HUES64 (cell line): ENCODE data around the gene CBFA2T3.
"Not testable (repeated sequence)": the region's sequence is repeated elsewhere in the genome, so short reads cannot be mapped to it uniquely, and the experiment has no call there.

ENCODE experiments used
- H3K27ac ChIP-seq: 2 replicates; pipeline ENCODE4 v1.7.0; 2013; ENCODE audit warnings: low read depth, low read length, inconsistent platforms
- H3K27me3 ChIP-seq: 2 replicates; pipeline ENCODE4 v1.6.1; 2013; ENCODE audit warnings: mild to moderate bottlenecking, low read length; ENCODE audit not compliant: insufficient read depth
- H3K36me3 ChIP-seq: 2 replicates; pipeline ENCODE4 v1.6.1; 2013; ENCODE audit warnings: mild to moderate bottlenecking, low read length; ENCODE audit not compliant: insufficient read depth
- H3K4me1 ChIP-seq: 2 replicates; pipeline ENCODE4 v1.6.1; 2013; ENCODE audit warnings: mild to moderate bottlenecking, low read length, moderate library complexity; ENCODE audit not compliant: insufficient read depth
- H3K4me3 ChIP-seq: 2 replicates; pipeline ENCODE4 v1.5.1; 2013; ENCODE audit warnings: mild to moderate bottlenecking, low read length, moderate library complexity
- H3K9ac ChIP-seq: 2 replicates; pipeline ENCODE4 v1.6.1; 2013; ENCODE audit warnings: mild to moderate bottlenecking, low read depth, low read length
- H3K9me3 ChIP-seq: 2 replicates; pipeline ENCODE4 v1.6.1; 2013; ENCODE audit warnings: low read depth, low read length; ENCODE audit not compliant: insufficient read depth
- WGBS: fragments of 150-250, 120-280 bp; methylation state at CpG from one replicate; pipeline ENCODE4 v1.1.7; 2013; ENCODE audit warnings: missing lambda C conversion rate; 5-methylcytosine and 5-hydroxymethylcytosine counted together

CBFA2T3 gene

DNA sequence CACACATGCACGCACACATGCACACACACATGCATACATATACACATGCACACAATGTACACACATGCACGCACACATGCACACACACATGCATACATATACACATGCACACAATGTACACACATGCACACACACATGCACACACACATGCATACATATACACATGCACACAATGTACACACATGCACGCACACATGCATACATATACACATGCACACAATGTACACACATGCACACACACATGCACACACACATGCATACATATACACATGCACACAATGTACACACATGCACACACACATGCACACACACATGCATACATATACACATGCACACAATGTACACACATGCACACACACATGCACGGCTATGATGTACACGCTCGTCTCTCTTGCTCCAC is 82.7 kb downstream of the CBFA2T3 start:
- not testable (repeated sequence) for H3K27me3 ChIP-seq, H3K9ac ChIP-seq, H3K36me3 ChIP-seq, H3K4me3 ChIP-seq, H3K27ac ChIP-seq, H3K9me3 ChIP-seq, H3K4me1 ChIP-seq
- 98% methylated on average over 4 of the region's 6 CpGs for WGBS

- no peaks in the 10 kb centered on the region for H3K27me3 ChIP-seq
- no peak overlapping the region for H3K27ac ChIP-seq
- H3K4me3 ChIP-seq, result no peak overlapping the region
- no peaks in the 10 kb centered on the region for H3K36me3 ChIP-seq
- no peaks in the 10 kb centered on the region for H3K9me3 ChIP-seq
- no peaks in the 10 kb centered on the region for H3K4me1 ChIP-seq
- 88% methylated on average over 19 of the region's 19 CpGs for WGBS
- no peak overlapping the region for H3K9ac ChIP-seq
These were observed 83.7 kb downstream of the CBFA2T3 start for GRCh38 chr16:88893127-88893968.

- Histone ChIP-seq H3K36me3 (no peaks in the 10 kb centered on the region), H3K9ac (no peak overlapping the region), H3K27ac (no peak overlapping the region), H3K9me3 (no peaks in the 10 kb centered on the region), H3K4me1 (no peaks in the 10 kb centered on the region), H3K27me3 (no peaks in the 10 kb centered on the region), H3K4me3 (no peak overlapping the region)
- 91% methylated on average over 20 of the region's 20 CpGs for whole genome bisulfite sequencing
These were observed 84.9 kb downstream of the CBFA2T3 start for GRCh38 chr16:88892065-88892464.

DNA sequence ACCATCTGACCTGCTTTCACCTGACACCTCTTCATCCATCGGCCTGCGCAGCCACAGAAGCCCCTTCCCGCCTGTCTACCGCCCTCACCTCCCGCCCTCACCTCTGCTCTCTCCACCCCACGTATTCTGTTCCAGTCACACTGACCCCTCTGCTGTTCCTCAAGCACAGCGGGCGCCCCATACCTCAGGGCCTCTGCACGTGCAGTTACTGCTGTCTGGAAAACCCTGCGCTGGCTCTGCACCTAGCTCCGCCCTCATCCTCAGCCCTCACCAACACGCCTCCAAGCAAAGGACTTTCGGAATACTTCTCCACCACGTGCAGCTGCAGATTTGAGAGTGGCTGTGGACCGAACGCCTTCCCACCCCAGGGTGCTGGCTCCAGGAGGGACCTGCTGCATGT is 85.9 kb downstream of the CBFA2T3 start:
- Histone ChIP-seq H3K9me3 (no peaks in the 10 kb centered on the region), H3K27me3 (no peaks in the 10 kb centered on the region), H3K4me3 (no peak overlapping the region), H3K9ac (no peak overlapping the region), H3K4me1 (no peaks in the 10 kb centered on the region), H3K27ac (no peak overlapping the region), H3K36me3 (no peaks in the 10 kb centered on the region)
- WGBS, result 81% methylated on average over 16 of the region's 16 CpGs

GRCh38 chr16:88889702-88890352 is 87.2 kb downstream of the CBFA2T3 start:
- H3K27ac ChIP-seq, H3K36me3 ChIP-seq, H3K9ac ChIP-seq, H3K4me3 ChIP-seq, H3K9me3 ChIP-seq, H3K4me1 ChIP-seq, H3K27me3 ChIP-seq: not testable (repeated sequence)
- WGBS, result 91% methylated on average over 48 of the region's 48 CpGs

DNA sequence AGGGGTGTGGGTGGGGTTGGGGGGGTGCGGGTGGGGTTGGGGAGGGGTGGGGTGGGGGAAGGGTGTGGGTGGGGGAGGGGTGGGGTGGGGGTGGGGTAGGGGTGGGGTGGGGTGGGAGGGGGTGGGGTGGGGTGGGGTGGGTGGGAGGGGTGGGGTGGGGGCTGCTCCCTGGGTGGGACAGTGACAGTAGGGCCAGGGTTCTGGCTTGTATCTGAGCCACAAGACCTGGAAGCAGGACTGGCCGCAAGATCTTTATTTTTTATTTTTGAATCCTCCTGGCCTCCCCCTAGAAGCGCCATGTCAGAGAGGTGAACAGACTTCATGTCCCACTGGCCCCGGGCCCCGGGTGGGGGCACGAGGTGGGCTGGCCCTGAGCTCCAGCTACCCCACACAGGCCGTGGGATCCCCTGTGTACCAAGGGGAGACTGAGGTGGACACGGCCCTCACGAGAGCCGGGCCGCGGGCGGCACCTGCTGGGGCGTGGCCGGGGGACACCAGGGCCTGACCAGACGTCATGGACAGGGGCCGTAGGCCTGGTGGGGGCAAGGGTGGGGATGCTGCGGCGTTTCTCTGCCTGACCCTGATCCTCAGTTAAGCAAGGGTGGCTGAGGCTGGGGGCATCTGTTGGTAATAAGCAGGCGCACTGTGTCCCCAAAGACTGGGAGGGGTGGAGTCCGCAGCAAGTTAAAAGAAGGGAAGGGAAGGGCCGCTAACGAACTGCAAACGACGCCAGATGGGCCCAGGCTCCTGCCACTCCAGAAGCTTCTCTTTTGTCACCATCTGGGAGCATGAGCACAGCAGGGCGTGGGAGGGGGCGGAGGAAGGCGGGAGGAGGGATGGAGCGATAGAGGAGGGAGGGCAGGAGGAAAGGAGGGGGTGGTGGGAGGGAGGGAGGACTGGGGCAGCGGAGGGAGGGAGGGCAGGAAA is 88.3 kb downstream of the CBFA2T3 start:
- WGBS, result 85% methylated on average over 28 of the region's 30 CpGs
- Histone ChIP-seq H3K4me3 (no peak overlapping the region), H3K27ac (no peak overlapping the region), H3K9ac (no peak overlapping the region), H3K4me1 (no peaks in the 10 kb centered on the region), H3K36me3 (no peaks in the 10 kb centered on the region), H3K27me3 (no peaks in the 10 kb centered on the region), H3K9me3 (no peaks in the 10 kb centered on the region)

- H3K4me1 ChIP-seq, result no peaks in the 10 kb centered on the region
- no peaks in the 10 kb centered on the region for H3K9me3 ChIP-seq
- no peak overlapping the region for H3K27ac ChIP-seq
- H3K27me3 ChIP-seq, result no peaks in the 10 kb centered on the region
- H3K9ac ChIP-seq, result no peak overlapping the region
- WGBS, result 93% methylated on average over 12 of the region's 14 CpGs
- H3K4me3 ChIP-seq, result no peak overlapping the region
- H3K36me3 ChIP-seq, result no peaks in the 10 kb centered on the region
These were observed 89.0 kb downstream of the CBFA2T3 start for GRCh38 chr16:88888057-88888456.

GRCh38 chr16:88886845-88887521 is 90.0 kb downstream of the CBFA2T3 start:
- Histone ChIP-seq H3K27ac (no peak overlapping the region), H3K4me1 (no peaks in the 10 kb centered on the region), H3K9me3 (no peaks in the 10 kb centered on the region), H3K36me3 (no peaks in the 10 kb centered on the region), H3K27me3 (no peaks in the 10 kb centered on the region), H3K9ac (no peak overlapping the region), H3K4me3 (no peak overlapping the region)
- WGBS, result 93% methylated on average over 39 of the region's 39 CpGs

- H3K9me3 ChIP-seq, result no peaks in the 10 kb centered on the region
- no peak overlapping the region for H3K4me3 ChIP-seq
- no peak overlapping the region for H3K27ac ChIP-seq
- WGBS, result 94% methylated on average over 15 of the region's 15 CpGs
- no peaks in the 10 kb centered on the region for H3K27me3 ChIP-seq
- H3K36me3 ChIP-seq, result no peaks in the 10 kb centered on the region
- no peak overlapping the region for H3K9ac ChIP-seq
- H3K4me1 ChIP-seq, result no peaks in the 10 kb centered on the region
These were observed 90.6 kb downstream of the CBFA2T3 start for GRCh38 chr16:88886420-88886844.

DNA sequence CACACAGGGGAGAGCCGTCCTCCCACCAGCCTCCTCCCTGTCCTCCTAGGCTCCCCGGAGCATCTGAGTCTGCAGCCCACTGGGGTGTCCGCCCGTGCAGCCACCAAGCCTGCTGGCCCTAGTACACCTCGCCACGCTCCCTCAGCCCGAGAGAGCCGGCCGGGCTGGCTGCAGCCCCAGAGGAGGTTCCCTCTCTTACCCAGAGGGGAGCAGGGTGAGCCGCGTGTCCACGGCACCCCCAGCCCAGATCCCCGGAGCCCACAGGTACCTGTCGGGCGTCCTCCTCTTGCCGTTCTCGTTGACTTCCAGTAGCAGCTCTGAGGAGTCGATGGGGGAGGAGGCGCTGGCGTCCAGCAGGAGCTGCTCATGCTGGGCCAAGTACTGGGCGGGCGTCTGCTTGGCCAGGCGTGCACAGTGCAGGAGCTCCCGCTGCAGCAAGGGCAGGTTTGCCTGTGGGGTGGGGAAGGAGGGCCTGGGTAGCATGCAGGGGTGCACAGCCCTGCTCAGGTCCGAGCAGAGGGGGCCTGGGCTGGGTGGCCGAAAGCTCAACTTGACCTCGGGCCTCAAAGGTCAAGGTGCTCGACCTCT is 91.2 kb downstream of the CBFA2T3 start:
- no peaks in the 10 kb centered on the region for H3K9me3 ChIP-seq
- H3K4me1 ChIP-seq, result no peaks in the 10 kb centered on the region

More for the DNA sequence above, 91.2 kb downstream of the CBFA2T3 start:
- Histone ChIP-seq H3K36me3 (no peaks in the 10 kb centered on the region), H3K27me3 (no peaks in the 10 kb centered on the region), H3K27ac (no peak overlapping the region), H3K4me3 (no peak overlapping the region), H3K9ac (no peak overlapping the region)
- WGBS, result 95% methylated on average over 28 of the region's 28 CpGs
